Stimulated activated CD4-positive, alpha-beta T cell treated with anti-CD3 and anti-CD28 coated beads, TNF-alpha, amount 100 ng/mL, for 24 hours (primary cell): ENCODE data around the gene TRIM28.
A peak's percentile ranks its signal among the peaks of the same experiment; 100 is the strongest.
"Not testable (repeated sequence)": the region's sequence is repeated elsewhere in the genome, so short reads cannot be mapped to it uniquely, and the experiment has no call there.

Source experiments
- DNase-seq, 3 experiments: peaks; one replicate each; pipeline ENCODE4 v3.0.0-alpha.2; 2020; ENCODE audit warnings: low read depth in 3 of 3

TRIM28 gene

DNA sequence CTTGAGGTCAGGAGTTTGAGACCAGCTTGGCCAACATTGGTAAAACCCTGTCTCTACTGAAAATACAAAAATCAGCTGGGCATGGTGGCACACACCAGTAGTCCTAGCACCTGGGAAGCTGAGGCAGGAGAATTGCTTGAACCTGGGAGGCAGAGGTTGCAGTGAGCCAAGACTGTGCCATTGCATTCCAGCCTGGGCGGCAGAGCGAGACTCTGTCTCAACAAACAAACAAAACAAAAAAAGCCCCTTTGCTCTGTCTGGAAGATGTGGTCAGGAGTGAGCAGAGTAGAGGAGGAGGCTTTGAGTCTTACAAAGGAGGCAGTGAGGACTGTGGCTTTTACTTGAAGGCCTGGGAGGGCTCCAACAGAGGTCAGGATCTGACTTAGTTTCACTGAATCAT is 33.7 kb downstream of the TRIM28 start:
- DNase-seq = not testable (repeated sequence)

DNA sequence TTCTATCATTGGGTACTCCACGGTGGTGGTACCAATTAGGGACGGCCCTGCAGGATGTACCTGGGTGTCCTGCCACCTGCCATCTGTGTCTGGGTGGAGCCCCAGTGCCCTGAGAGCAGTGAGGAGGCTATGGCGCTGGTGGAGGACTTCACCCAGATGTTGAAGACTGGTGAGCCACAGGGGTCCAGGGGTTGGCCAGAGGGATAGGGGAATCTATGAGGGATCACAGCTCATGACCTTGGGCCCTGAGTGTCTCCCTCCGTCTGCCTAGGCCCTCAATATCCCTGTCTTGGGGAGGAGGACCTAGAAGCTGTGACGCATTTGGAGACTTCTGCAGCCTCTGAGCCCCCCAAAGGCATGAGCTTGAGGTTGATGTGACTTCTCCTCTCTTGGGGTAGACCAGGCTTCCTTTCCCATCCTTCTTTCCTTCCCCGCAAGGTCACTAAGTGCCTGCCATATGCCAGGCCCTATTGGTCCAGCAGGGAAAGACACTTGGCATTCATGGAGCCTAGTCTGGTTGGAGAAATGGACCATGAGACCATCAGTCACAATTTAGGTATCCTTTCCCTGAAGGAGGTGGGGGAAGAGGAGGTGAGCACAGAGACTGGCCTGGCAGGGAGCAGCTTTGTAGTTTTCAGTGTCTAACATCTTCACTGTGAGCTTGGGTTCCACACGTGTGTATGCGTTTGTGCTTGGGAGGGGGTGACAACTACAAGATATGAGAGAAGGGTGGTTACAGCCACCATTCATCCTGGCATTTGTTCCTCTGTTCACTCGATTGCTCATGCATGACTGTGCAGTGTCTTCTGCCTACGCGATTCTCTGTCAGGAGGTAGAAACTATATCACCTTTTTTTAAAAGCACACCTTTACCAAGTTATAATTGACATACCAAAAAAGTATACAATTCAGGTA is 34.4 kb downstream of the TRIM28 start:
- DNase-seq = no peak

DNA sequence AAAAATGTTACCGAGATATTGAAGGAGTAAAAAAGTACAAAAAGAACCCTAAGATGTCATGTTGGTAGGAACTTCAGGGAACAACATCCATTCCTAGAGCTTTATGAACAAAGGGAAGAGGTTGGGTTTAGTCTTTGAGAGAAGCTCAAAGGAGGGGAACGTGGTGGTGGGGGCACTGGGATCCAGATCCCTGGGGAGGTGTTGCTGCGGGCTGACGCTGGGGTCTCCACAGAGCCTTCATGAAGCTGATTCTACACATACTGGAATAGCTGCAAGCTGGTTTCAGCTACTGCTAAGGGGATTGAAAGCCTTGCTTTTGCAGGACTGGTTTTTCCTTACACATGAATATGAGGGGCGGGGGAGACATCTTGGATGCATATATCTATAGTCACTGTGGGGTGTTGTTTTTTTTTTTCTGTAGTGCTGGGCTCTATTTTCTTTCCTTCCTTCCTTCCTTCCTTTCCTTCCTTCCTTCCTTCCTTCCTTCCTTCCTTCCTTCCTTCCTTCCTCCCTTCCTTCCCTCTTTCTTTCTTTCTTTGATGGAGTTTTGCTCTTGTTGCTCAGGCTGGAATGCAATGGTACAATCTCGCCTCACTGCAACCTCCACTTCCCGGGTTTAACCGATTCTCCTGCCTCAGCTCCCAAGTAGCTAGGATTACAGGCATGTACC is 35.7 kb downstream of the TRIM28 start:
- no peak for DNase-seq

DNA sequence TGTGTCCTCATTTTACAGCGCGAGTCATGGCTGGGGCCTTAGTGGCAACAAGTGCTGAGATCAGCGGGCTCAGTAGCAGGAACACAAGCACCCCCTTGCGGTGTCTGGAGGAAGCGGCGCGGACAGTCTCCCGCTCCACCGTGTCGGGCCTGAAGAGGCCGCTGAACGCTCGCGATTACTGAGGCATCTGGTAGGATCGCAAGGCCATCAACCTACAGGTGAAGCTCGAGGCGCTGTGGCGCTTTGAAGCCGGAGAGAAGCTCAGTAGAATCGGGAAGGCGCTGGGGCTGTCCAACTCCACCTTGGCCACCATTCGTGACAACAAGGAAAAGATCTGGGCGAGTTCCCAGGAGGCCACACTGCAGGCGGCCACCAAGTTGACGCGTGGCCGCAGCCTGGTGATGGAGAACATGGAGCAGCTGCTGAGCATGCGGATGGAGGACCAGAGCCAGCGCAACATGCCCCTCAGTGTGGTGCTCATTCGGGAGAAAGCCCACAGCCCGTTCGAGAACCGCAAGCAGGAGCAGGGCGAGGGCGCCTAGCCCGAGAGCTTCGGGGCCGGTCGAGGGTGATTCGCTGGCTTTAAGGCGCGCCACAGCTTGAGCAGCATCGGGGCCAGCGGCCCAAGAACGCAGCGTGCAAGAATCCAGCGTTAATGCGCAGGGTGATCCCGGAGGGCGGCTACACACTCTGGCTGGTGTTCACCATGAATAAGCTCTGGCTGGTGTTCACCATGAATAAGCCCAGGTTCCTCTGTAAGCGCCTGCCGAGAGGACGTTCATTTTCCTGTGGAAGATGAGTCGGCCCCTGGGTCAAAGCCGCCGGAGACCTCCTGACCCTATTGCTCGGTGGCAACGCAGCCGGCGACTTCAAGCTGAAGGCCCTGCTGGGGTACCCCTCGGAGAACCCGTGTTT is 37.6 kb downstream of the TRIM28 start:
- DNase-seq = peak; percentile 80 to 90 (median 80)

DNA sequence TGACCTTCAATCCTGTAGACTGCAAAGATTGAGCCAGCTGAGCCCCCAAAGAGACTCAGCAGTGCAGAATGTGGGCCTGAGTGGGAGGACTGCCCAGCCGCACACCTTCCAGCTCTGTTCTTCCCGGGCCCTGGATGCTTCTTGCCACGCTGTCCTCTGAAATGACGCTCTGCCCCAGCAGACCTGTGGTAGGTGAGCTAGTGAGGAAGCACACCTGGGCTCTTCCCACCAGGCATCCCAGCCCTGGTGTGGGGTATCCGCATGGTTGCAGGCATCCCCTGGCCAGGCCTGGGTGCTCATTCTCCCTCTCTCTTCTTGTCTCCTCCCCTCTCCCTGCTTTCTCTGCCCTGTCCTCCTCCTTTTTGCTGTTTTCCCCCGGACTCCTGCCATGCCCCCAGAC is 39.1 kb downstream of the TRIM28 start:
- DNase-seq = no peak

DNA sequence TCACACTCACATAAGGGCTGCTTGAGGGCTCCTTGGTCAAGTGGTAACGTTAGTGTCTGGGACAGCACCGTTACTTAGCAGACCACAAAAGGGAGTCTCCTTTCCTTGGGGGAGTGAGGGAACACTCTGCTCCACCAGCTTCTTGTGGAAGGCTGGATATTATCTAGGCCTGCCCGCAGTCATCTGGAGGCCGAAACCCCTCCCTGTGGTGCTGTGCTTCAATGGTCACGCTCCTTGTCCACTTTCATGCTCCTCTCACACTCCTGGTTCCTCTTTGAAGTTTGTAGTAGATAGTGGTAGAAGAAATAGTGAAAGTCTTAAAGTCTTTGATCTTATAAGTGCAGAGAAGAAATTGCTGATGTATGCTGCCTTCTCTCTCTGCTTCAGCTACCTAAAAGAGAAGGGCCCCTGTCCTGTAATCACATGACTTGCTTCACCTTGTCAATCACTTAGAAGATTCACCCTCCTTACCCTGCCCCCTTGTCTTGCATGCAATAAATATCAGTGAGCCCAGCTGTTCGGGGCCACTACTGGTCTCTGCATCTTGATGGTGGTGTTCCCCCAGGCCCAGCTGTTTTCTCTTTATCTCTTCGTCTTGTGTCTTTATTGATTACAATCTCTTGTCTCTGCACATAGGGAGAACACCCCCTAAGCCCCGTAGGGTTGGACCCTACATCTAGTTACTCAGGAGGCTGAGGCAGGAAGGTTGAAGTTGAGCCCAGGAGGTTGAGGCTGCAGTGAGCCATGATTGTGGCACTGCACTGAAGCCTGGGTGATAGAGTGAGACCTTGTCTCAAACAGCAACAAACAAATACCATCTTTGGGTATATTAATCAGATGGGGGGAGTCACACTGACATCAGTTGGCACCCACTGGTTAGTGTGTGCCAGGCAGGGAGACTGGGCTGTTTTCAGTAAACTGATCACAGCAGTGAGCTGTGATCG is 40.9 kb downstream of the TRIM28 start:
- no peak for DNase-seq

DNA sequence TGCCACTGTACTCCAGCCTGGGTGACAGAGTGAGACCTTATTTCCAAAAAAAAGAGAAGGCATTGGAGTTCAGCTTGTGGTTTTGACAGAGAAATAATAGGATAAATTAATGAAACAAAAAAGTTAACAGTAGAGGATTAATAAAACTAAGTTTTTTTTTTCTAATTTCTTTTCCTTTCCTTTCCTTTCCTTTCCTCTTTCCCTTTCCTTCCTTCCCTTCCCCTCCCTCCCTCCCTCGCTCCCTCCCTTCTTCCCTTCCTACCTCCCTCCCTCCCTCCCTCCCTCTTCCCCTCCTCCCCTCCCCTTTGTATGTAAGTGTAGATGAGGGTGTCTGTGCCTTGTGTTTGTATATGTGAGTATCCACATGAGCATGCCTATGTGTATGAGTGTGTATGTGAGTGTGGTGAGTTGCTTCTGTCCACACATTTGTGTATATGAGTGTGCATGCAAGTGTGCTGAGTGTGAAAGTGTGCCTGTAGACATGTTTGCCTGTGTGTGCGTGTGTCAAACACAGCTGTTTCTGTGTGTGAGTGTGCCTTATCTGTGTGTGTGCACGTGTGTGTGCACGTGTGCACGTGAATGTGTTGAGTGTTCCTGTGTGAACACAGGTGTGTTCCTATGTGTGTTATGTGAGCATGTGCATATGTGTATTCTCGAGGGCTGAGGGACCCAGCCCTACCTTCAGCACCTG is 41.7 kb downstream of the TRIM28 start:
- DNase-seq = no peak

DNA sequence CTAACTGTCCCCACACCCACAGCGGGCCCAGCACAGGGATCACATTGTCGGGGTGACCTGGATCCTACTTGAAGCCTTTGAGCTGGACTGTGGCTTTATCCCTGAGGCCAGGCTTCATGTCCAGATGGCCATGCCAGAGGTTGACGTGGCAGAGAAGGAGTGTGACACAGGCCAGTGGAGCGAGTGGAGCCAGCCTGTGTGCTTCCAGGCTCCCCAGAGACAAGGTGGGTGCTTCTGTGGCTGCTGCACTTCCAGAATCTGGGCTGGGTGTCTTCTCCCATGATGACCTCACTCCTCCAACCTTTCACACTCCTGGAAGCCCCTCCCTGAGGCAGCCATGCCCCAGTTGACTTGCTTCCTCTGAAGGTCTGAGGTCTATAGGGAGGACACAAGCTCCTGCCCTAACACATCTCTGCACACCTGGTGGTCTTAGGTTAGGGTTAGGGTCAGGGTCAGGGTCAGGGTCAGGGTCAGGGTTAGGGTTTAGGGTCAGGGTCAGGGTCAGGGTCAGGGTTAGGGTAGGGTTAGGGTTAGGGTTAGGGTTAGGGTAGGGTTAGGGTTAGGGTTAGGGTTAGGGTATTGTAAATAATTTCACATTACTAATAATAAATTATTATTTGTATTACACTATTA is 42.4 kb downstream of the TRIM28 start:
- DNase-seq = no peak
